SK-N-MC (cell line): ENCODE data around the gene RNF112.
A peak's percentile ranks its signal among the peaks of the same experiment; 100 is the strongest.

Experiments
- DNase-seq: peaks from one replicate; pipeline ENCODE4 v3.0.0-alpha.2; 2011; ENCODE audit warnings: low read depth, low spot score
- H3K27ac ChIP-seq: fragments of 200-600 bp; sonication (generic); 2 replicates; pipeline ENCODE4 v1.5.1; 2016; ENCODE audit warnings: mixed run types
- H3K36me3 ChIP-seq: fragments of 200-600 bp; sonication (generic); 2 replicates; pipeline ENCODE4 v1.6.1; 2017; ENCODE audit warnings: antibody characterized with exemption, low read length, mixed read lengths; ENCODE audit not compliant: insufficient read depth
- H3K4me3 ChIP-seq: fragments of 200-600 bp; sonication (generic); 2 replicates; pipeline ENCODE4 v1.5.1; 2016
- H3K9ac ChIP-seq: fragments of 200-600 bp; sonication (generic); 2 replicates; pipeline ENCODE4 v1.8.0; 2017; ENCODE audit warnings: mixed run types, mixed read lengths; ENCODE audit not compliant: insufficient read length
- H3K9me3 ChIP-seq: fragments of 200-600 bp; sonication (generic); 2 replicates; pipeline ENCODE4 v1.6.1; 2017; ENCODE audit warnings: low read depth, mild to moderate bottlenecking, antibody characterized with exemption, low read length, moderate library complexity, mixed read lengths
- EZH2 ChIP-seq: fragments of 200-600 bp; sonication (generic); IDR thresholded peaks from one replicate; pipeline ENCODE4 v1.6.1; 2017; ENCODE audit warnings: antibody characterized with exemption
- FOXP2 ChIP-seq: optimal IDR thresholded peaks from 2 replicates; pipeline ENCODE3; 2011; ENCODE audit warnings: mild to moderate bottlenecking, moderate library complexity; ENCODE audit not compliant: insufficient read depth; ENCODE audit errors: extremely low read length, control extremely low read depth
- POLR2AphosphoS5 ChIP-seq: IDR thresholded peaks from 2 replicates; pipeline ENCODE4 v1.6.1; 2012; ENCODE audit warnings: mild to moderate bottlenecking, low read depth, low read length, borderline replicate concordance

RNF112 gene

DNA sequence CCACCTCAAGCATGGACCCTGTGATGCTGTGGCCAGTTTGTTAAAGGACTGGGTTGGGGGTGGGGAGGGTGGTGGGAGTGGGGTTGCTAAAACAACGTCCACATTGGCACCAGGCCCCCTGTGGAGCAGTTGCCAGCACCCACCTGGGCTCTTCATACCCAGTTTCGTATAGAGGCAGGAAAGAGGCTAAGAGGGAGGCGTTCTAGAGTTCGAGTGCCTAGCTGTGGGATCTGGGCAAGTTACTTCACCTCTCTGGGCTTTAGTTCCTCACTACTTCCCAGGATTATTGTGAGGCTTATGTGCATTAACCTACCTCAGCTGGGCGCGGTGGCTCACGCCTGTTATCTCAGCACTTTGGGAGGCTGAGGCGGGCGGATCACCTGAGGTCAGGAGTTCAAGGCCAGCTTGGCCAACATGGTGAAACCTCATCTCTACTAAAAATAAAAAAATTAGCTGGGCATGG lies 25.5 kb upstream of the RNF112 start:
- no peak for DNase-seq
- Histone ChIP-seq H3K36me3 (peaks cover 46% of the 10 kb centered on the region), H3K9ac (peak overlapping the region; percentile 15), H3K27ac (peak overlapping the region; percentile 82), H3K9me3 (no peaks in the 10 kb centered on the region), H3K4me3 (peak overlapping the region; percentile 84)
- no peak for TF ChIP-seq FOXP2
- TF ChIP-seq EZH2: no peak
- TF ChIP-seq POLR2AphosphoS5: no peak

DNA sequence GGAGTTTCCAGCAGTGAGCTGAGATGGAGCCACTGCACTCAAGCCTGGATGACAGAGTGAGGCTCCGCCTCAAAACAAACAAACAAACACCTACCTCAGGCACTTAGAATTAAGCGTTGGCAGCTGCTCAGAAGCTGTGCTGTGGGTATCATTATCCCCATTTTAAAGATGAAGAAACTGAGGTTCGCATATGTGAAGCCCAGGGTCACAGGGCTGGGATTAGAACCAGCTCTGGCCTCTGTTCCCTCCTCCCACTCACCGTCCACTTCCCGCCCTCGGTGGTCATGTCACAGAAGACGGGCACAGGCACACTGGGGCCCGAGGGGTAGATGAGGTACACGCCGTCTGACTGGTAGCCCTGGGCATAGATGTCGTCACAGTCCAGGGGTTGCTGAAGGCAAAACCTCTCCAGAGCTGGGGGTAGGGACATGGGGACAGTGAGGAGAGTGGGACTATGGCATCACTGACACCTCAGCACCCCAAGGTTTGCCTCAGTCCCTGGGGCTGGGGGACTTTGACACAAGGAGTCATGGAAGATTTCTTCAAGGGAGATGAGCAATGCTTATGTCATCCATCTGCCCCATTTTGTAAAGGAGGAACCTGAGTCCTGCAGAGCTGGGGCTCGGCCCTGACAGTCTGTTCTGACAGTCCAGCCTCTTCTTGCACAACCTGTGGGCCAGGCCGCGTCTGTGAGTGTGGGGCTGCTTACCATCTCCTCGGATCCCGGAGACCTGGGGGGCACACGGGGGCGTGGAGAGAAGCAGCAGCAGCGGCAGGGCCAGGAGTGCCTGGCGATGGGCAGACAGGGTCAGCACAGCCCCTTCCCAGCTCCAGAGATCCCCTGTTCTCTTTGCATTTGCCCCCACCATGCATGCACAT lies 24.7 kb upstream of the RNF112 start:
- Histone ChIP-seq H3K9ac (peak overlapping the region; percentile 75), H3K27ac (peak overlapping the region; percentile 82), H3K9me3 (no peaks in the 10 kb centered on the region), H3K36me3 (peaks cover 38% of the 10 kb centered on the region), H3K4me3 (peak overlapping the region; percentile 84)
- no peak for DNase-seq
- TF ChIP-seq EZH2 (no peak), FOXP2 (no peak), POLR2AphosphoS5 (no peak)

DNA sequence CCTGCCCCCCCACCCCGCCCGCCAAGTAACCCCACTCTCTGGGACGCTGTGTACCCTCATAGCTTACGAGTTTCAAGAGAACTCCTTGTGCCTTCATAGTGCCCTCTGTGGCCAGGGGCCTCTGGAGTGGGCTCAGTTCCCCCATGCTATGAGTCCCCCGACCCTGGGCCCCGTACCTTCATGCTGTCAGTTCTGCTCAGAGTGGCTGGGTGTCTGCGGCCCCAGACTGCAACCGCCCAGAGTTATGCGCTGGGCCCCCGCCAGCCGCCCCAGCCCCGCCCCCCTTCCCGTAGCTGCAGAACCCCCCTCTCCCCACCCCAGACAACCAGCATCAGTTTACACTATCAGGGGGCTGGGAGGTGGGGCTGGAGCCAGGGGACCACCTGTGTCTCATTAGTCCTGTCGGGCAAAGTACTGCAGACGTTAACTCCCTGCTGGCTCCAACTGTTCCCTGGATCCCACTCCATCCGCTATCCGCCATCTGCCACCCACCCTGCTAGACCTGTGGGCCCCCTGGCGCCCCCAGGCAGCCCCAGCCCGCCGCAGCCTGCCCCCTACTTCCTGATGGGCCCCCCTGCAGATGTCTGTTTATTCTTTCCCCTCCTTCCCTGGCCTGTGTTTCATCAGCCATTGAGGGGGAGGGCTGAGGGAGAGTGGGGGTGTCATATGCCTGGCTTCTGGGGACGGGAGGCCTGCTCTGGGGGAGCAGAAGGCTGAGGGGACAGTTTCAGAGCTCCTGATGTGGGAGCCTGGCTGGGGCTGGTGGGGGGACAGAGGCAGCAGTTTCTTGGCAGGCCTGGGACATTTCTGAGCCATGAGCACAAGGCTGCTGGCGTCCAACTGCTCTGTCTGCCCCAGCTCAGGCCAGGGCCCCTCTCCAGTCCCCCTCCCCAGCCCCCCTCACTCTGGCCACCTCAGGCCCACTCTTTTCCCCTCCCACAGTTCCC lies 23.8 kb upstream of the RNF112 start, which contains the start of gene MFAP4:
Gene MFAP4, minus strand, starts transcription at position 217 of the 947 bp plus-strand sequence. Its CDS starts 35 bp downstream, at position 182.
- H3K9me3 ChIP-seq: no peaks in the 10 kb centered on the region
- DNase-seq: peak; percentile 72
- peak within 1 kb of the TSS; percentile 81 for H3K9ac ChIP-seq
- H3K36me3 ChIP-seq: peaks cover 37% of the 10 kb centered on the region
- peak within 1 kb of the TSS; percentile 84 for H3K4me3 ChIP-seq
- peak; percentile 52 for TF ChIP-seq POLR2AphosphoS5
- peak; percentile 83 for TF ChIP-seq FOXP2
- no peak for TF ChIP-seq EZH2
- H3K27ac ChIP-seq: peak within 1 kb of the TSS; percentile 98

DNA sequence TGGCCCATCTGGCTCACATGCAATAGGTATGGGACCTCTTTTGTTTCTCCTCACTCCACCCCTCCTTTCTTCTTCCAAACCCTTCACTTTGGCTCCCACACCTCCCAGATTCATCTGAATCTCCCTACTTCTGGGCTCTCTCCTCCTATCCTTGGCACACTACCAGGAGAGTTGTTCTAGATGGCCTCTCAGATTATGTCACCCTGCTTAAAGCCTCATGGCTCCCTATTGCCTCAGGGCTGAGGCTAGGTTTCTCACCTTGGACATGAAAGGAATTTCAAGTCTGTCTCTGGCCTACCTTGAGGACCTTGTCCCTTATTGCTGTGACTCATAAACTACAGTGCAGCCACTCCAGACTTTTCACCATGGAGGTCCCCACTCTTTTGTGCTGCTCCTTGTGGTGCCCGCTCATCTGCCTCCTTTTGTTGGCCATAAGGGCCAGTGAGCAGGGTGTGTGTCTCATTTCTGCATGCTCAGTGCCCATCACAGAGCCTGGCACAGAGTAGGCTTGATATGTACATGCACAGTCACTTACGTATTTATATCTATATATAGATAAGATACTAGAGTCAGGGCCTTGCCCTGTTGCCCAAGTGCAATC lies 23.0 kb upstream of the RNF112 start:
- DNase-seq: no peak
- Histone ChIP-seq H3K9ac (peak overlapping the region; percentile 81), H3K27ac (peak overlapping the region; percentile 98), H3K9me3 (no peaks in the 10 kb centered on the region), H3K4me3 (peak overlapping the region; percentile 84), H3K36me3 (peaks cover 31% of the 10 kb centered on the region)
- TF ChIP-seq FOXP2: no peak
- no peak for TF ChIP-seq EZH2
- no peak for TF ChIP-seq POLR2AphosphoS5

DNA sequence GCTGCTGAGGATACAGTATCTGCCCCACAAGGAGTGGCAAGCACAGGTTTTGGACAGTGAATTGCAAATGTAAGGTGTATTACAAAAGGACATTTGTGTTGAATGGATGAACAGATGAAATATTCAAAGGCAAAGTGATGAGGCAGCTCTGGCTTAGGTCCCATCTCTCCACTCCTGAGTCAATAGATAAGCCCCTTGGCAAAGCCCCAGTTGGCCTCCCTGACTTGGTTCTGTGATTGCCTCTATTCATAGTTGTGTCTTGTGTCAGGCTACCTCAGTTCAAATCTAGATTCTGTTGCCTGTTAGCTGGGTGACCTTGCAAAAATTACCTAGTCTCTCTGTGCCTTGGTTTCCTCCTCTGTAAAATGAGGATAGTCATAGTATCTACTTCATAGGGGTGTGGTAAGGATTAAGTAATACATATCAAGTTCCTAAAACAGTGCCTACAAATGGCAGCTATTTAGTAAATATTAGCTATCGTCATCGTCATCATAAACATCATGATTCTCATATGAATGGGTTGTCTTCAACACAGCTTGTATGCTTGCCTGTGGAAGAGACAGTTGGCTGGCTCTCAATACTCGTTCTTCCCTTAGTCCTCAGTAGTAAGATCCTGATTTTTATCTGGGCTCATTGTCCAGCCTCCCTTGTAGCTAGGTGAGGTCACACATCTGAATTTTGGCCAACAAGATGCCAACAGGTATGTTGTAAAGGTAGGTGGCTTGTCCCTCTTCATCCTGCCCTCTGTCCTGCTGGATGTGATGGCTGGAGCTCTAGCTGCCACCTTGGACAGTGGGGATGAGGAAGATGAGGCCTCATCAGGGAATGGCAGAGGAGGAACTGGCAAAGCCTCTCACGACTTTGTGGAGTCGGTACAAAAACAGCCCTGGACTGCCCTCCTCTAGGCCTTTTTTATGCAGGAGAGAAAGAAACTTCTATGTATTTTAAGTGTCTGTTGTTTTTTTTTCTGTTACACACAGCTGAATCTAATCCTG lies 21.9 kb upstream of the RNF112 start:
- TF ChIP-seq FOXP2: no peak
- no peak for TF ChIP-seq EZH2
- no peak for TF ChIP-seq POLR2AphosphoS5
- Histone ChIP-seq H3K36me3 (peaks cover 22% of the 10 kb centered on the region), H3K4me3 (no peak overlapping the region), H3K9ac (no peak overlapping the region), H3K27ac (peak overlapping the region; percentile 98), H3K9me3 (no peaks in the 10 kb centered on the region)
- no peak for DNase-seq

DNA sequence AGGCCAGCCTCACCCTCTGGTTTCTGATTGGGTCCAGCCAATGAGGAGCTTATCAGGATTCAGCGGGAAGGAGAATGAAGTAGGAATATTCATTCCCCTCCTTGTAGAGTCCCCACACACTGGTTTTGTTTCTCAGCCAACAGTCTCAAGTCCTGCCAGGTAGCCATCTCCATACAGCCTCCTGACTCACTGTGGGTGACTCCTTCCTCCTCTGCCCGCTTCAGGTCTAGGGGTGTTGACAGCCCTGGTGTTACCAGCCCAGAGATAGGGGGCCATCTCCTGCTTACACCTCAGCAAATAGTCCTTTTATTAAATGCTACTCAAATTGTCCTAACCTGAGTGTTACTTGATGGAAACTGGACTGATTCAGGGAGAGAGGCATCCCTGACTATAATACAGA lies 20.1 kb upstream of the RNF112 start:
- no peaks in the 10 kb centered on the region for H3K9me3 ChIP-seq
- H3K27ac ChIP-seq: no peak overlapping the region
- H3K4me3 ChIP-seq: no peak overlapping the region
- no peak for DNase-seq
- peaks cover 6% of the 10 kb centered on the region; the same call in 1 of the 2 replicates for H3K36me3 ChIP-seq
- TF ChIP-seq FOXP2 (no peak), POLR2AphosphoS5 (no peak), EZH2 (no peak)
- no peak overlapping the region for H3K9ac ChIP-seq

DNA sequence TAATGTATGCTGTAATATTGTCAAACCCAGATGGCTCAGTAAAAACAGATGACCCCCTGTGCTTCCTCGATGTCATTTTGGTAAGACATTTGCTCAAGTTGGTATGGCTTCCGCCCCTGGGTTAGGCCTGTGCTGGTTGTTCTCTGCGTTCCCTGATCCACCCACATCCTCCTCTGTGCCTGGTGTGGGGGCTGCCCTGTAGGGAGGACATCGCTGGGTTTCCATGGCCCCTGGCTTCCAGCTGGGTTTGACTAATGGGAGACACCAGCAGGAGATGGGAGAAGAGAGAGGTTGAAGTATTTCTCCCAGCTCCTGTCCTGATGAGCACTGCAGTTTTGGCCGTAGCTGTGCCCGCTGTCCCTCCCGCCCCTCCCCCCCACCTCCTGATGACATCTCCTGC lies 19.6 kb upstream of the RNF112 start:
- Histone ChIP-seq H3K4me3 (no peak overlapping the region), H3K36me3 (peaks cover 1% of the 10 kb centered on the region; the same call in 1 of the 2 replicates), H3K9me3 (no peaks in the 10 kb centered on the region), H3K9ac (no peak overlapping the region), H3K27ac (no peak overlapping the region)
- TF ChIP-seq FOXP2: no peak
- TF ChIP-seq POLR2AphosphoS5: no peak
- no peak for TF ChIP-seq EZH2
- no peak for DNase-seq
